ENCODE measurements around the gene GALNT15. TPM values are rescaled to one million over a fixed set of nuclear protein-coding genes. Genes with fewer than 3 reads are reported as not detected.

Gene GALNT15
- polyA plus RNA-seq, 1 of the 3 experiments (the other 2 are of a cell fraction): 4.7 TPM

GRCh38 chr3:16241225-16241624, 66.7 kb downstream of the GALNT15 start:
- Histone ChIP-seq H3K36me3 (replicated peaks in 1 of 2; ENCODE audit: control insufficient read depth in 1 of 2, insufficient read depth in 2 of 2, low read length in 1 of 2) (no peaks in the 10 kb centered on the region), H3K27ac (ENCODE audit: low read depth in 2 of 2, low read length in 1 of 2) (no peak overlapping the region), H4K20me1 (ENCODE audit: insufficient read depth) (no peaks in the 10 kb centered on the region), H3K4me2 (no peak overlapping the region), H3K27me3 (ENCODE audit: insufficient read depth) (no peaks in the 10 kb centered on the region), H3K79me2 (ENCODE audit: insufficient read depth) (no peaks in the 10 kb centered on the region), H3K4me3 (ENCODE audit: low read depth in 2 of 2, low read length in 1 of 2) (no peak overlapping the region), H3K9me3 (no peaks in the 10 kb centered on the region), H3F3A (replicated peaks; ENCODE audit: insufficient read depth) (no peaks in the 10 kb centered on the region), H3K9me2 (no peaks in the 10 kb centered on the region), H3K9ac (no peak overlapping the region), H2AFZ (ENCODE audit: low read depth) (no peak overlapping the region), H3K4me1 (ENCODE audit: control insufficient read depth in 1 of 2, insufficient read depth in 2 of 2, low read depth in 1 of 2, low read length in 1 of 2) (peaks cover 6 to 11% of the 10 kb centered on the region in 2 experiments; a peak in 2 of 4 replicates)
- CTCF ChIA-PET: interaction anchor here (1.0 kb wide), 1 partner anchor 47 kb away, joined by 3 read pairs; no protein-coding TSS in a partner anchor
- no peak for DNase-seq
- WGBS (ENCODE audit: low lambda C conversion rate): 88% methylated on average over 5 of the region's 5 CpGs
- POLR2A ChIA-PET: no interaction called here
- TF ChIP-seq, protein P1, sequence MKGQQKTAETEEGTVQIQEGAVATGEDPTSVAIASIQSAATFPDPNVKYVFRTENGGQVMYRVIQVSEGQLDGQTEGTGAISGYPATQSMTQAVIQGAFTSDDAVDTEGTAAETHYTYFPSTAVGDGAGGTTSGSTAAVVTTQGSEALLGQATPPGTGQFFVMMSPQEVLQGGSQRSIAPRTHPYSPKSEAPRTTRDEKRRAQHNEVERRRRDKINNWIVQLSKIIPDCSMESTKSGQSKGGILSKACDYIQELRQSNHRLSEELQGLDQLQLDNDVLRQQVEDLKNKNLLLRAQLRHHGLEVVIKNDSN (IDR thresholded peaks at IDR 0.05; ENCODE audit: borderline replicate concordance, low read depth): no peak
- TF ChIP-seq TAF1 (IDR thresholded peaks at IDR 0.05; ENCODE audit: borderline replicate concordance, low read depth, low read length) (no peak), MAX (IDR thresholded peaks at IDR 0.05; ENCODE audit: low read depth) (no peak), TCF12 (IDR thresholded peaks at IDR 0.05) (no peak), RCOR1 (IDR thresholded peaks at IDR 0.05; ENCODE audit: low read length) (no peak), GATA2 (CRISPR knock-in tag; IDR thresholded peaks at IDR 0.05) (no peak), FOXM1 (IDR thresholded peaks at IDR 0.05; ENCODE audit: low read depth) (no peak), RXRA (IDR thresholded peaks at IDR 0.05; ENCODE audit: borderline replicate concordance, low read depth) (no peak), MEF2A (IDR thresholded peaks at IDR 0.05; ENCODE audit: borderline replicate concordance, low read depth) (no peak), GABPA (IDR thresholded peaks at IDR 0.05; ENCODE audit: low read depth) (no peak), USF2 (IDR thresholded peaks at IDR 0.05; ENCODE audit: borderline replicate concordance, low read depth, low read length) (no peak), ZBTB33 (IDR thresholded peaks at IDR 0.05; ENCODE audit: borderline replicate concordance, low read depth) (no peak), SIN3A (IDR thresholded peaks at IDR 0.05; ENCODE audit: borderline replicate concordance, low read depth, low read length) (no peak)

DNA sequence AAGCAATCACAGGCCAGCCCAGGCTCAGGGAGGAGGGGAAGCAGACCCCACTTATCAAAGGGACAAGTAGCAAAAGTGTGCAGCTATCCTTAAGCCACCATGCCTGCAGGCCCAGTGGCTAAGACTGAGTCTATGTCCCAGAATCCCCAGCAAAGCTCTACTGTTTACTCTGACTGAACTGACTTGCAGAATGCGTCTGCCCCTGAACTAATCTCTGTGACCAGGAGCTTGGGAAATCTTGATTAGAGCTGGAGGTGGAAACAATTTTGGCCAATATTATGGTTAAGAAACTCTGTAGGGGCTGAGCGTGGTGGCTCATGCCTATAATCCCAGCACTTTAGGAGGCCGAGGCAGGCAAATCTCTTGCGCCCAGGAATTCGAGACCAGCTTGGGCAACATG, 67.7 kb downstream of the GALNT15 start:
- CTCF ChIA-PET: interaction anchor here (1.0 to 1.6 kb wide), 2 partner anchors 10 to 64 kb away, joined by 3 to 5 read pairs; no protein-coding TSS in a partner anchor
- no peak overlapping the region for H3K4me2 ChIP-seq
- DNase-seq: no peak
- over 99% methylated on average over 5 of the region's 5 CpGs for WGBS (ENCODE audit: low lambda C conversion rate)
- H3K4me1 ChIP-seq (ENCODE audit: control insufficient read depth in 1 of 2, insufficient read depth in 2 of 2, low read depth in 1 of 2, low read length in 1 of 2): peaks cover 6 to 11% of the 10 kb centered on the region in 2 experiments; a peak in 2 of 4 replicates
- no peaks in the 10 kb centered on the region for H3K27me3 ChIP-seq (ENCODE audit: insufficient read depth)
- no peaks in the 10 kb centered on the region for H3K36me3 ChIP-seq (replicated peaks in 1 of 2; ENCODE audit: control insufficient read depth in 1 of 2, insufficient read depth in 2 of 2, low read length in 1 of 2)
- H3K9ac ChIP-seq: no peak overlapping the region
- POLR2A ChIA-PET: no interaction called here
- no peak overlapping the region for H3K27ac ChIP-seq (ENCODE audit: low read depth in 2 of 2, low read length in 1 of 2)
- H3K9me3 ChIP-seq: no peaks in the 10 kb centered on the region
- no peak overlapping the region for H2AFZ ChIP-seq (ENCODE audit: low read depth)
- H3K9me2 ChIP-seq: no peaks in the 10 kb centered on the region
- H3F3A ChIP-seq (replicated peaks; ENCODE audit: insufficient read depth): no peaks in the 10 kb centered on the region
- no peaks in the 10 kb centered on the region for H4K20me1 ChIP-seq (ENCODE audit: insufficient read depth)
- H3K4me3 ChIP-seq (ENCODE audit: low read depth in 2 of 2, low read length in 1 of 2): no peak overlapping the region
- no peaks in the 10 kb centered on the region for H3K79me2 ChIP-seq (ENCODE audit: insufficient read depth)
- TF ChIP-seq FOXJ3 (CRISPR knock-in tag; IDR thresholded peaks at IDR 0.05) (no peak), RAD21 (IDR thresholded peaks at IDR 0.05; ENCODE audit: low read length) (no peak), NRF1 (IDR thresholded peaks at IDR 0.05; ENCODE audit: low read depth, low read length) (no peak), YY1 (IDR thresholded peaks at IDR 0.05; ENCODE audit: low read depth) (no peak), SMC3 (IDR thresholded peaks at IDR 0.05; ENCODE audit: low read depth, low read length) (no peak), ZBTB33 (IDR thresholded peaks at IDR 0.05; ENCODE audit: borderline replicate concordance, low read depth) (no peak), ELF1 (IDR thresholded peaks at IDR 0.05) (no peak)
- TF ChIP-seq, protein P2, sequence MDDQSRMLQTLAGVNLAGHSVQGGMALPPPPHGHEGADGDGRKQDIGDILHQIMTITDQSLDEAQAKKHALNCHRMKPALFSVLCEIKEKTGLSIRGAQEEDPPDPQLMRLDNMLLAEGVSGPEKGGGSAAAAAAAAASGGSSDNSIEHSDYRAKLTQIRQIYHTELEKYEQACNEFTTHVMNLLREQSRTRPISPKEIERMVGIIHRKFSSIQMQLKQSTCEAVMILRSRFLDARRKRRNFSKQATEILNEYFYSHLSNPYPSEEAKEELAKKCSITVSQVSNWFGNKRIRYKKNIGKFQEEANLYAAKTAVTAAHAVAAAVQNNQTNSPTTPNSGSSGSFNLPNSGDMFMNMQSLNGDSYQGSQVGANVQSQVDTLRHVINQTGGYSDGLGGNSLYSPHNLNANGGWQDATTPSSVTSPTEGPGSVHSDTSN (IDR thresholded peaks at IDR 0.05): no peak
- TF ChIP-seq, protein P3, sequence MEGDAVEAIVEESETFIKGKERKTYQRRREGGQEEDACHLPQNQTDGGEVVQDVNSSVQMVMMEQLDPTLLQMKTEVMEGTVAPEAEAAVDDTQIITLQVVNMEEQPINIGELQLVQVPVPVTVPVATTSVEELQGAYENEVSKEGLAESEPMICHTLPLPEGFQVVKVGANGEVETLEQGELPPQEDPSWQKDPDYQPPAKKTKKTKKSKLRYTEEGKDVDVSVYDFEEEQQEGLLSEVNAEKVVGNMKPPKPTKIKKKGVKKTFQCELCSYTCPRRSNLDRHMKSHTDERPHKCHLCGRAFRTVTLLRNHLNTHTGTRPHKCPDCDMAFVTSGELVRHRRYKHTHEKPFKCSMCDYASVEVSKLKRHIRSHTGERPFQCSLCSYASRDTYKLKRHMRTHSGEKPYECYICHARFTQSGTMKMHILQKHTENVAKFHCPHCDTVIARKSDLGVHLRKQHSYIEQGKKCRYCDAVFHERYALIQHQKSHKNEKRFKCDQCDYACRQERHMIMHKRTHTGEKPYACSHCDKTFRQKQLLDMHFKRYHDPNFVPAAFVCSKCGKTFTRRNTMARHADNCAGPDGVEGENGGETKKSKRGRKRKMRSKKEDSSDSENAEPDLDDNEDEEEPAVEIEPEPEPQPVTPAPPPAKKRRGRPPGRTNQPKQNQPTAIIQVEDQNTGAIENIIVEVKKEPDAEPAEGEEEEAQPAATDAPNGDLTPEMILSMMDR (IDR thresholded peaks at IDR 0.05): no peak
